Vagina (tissue), 2 donors: ENCODE measurements around the gene VPS35L.

Experiments used
- CTCF ChIP-seq, 3 experiments: fragments of 450-650 bp in 2 of 3; fragments of 200-600 bp in 1 of 3; sonication (generic) in 1 of 3; IDR thresholded peaks; one replicate each; pipeline ENCODE4 v1.5.1; 2017 to 2019; ENCODE audit warnings: antibody characterized with exemption in 3 of 3, mild to moderate bottlenecking in 2 of 3, moderate library complexity in 2 of 3
- POLR2A ChIP-seq, 2 donors: fragments of 450-650 bp; IDR thresholded peaks; one replicate each; pipeline ENCODE4 v1.6.1; 2017; ENCODE audit warnings: antibody characterized with exemption in 2 of 2, mild to moderate bottlenecking in 2 of 2, moderate library complexity in 2 of 2
- POLR2AphosphoS5 ChIP-seq, 2 donors: sonication (generic); formaldehyde crosslinking; IDR thresholded peaks; one replicate each; pipeline ENCODE4 v1.9.0; 2017; ENCODE audit warnings: antibody characterized with exemption in 2 of 2, mild to moderate bottlenecking in 2 of 2, low read depth in 1 of 2; ENCODE audit not compliant: insufficient read depth in 1 of 2

DNA sequence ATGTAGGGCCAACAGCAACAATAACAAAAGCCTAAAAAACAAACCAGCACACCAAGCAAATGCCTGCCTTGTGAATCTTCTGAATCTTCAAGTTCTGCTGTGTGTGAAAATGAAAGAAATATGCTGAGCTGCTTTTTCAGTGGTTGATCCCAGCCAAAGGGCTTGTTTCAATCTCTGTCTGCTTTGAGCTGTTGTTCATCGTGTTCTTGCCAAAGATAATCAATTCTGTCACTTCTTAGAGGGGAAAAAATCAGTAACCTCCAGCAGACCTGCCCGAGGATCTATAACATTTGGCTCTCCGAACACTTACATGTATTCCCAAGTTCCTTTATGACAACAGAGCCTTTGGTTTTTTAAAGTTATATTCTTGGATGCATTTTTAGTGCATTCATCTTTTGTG is 65.9 kb downstream of the VPS35L start:
- TF ChIP-seq POLR2AphosphoS5 (IDR thresholded peaks at IDR 0.05; ENCODE audit: insufficient read depth in 1 of 2, low read depth in 1 of 2) (no peak), POLR2A (IDR thresholded peaks at IDR 0.05) (no peak), CTCF (IDR thresholded peaks at IDR 0.05) (no peak)
